ENCODE data around the gene SLC26A11. TPM values are rescaled to one million over a fixed set of nuclear protein-coding genes. Genes with fewer than 3 reads are reported as not detected.

The SLC26A11 gene
- total and polyA plus RNA-seq, 8 donors, result 2.3 to 93.3 (median 7.9) TPM

DNA sequence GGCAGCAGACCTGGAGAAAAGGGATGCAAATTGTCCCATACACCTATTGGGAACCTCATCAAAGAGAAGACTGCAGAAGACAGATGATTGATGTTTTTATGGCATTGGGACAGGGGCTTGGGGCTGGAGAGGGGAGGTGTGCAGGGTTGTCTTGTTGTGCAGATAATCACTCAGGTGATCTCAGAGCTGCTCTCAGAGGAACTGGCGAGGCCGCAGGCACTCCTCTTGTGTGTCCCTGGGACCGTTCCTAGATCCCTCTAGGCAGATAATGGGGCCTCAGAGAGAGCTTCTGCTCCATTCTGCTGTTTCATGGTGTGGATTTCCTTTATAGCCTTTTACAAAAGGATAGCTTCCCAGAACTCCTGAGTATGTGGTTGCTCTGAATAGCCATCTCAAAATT lies 42.1 kb downstream of the SLC26A11 start:
- peaks cover 34 to 61% (median 54%) of the 10 kb centered on the region in 4 donors for H3K4me1 ChIP-seq
- H3K36me3 ChIP-seq, result peaks cover 0 to 24% (median 18%) of the 10 kb centered on the region in 4 donors
- no peaks in the 10 kb centered on the region for H3K27me3 ChIP-seq
- WGBS, 5 donors, result 27 to 60% (median 47%) methylated on average over 3 of the region's 3 CpGs
- no peak for TF ChIP-seq EP300 (IDR thresholded peaks at IDR 0.05)
- peak overlapping the region; percentile 99 to 100 (median 99) for H3K27ac ChIP-seq
- intact Hi-C loops (cut with DNase I; ENCODE audit: low total_unique reads), result no loop called here
- no peaks in the 10 kb centered on the region for H3K9me3 ChIP-seq
- no peak for DNase-seq
- H3K4me3 ChIP-seq, result peak overlapping the region; percentile 84 to 96 (median 92)

DNA sequence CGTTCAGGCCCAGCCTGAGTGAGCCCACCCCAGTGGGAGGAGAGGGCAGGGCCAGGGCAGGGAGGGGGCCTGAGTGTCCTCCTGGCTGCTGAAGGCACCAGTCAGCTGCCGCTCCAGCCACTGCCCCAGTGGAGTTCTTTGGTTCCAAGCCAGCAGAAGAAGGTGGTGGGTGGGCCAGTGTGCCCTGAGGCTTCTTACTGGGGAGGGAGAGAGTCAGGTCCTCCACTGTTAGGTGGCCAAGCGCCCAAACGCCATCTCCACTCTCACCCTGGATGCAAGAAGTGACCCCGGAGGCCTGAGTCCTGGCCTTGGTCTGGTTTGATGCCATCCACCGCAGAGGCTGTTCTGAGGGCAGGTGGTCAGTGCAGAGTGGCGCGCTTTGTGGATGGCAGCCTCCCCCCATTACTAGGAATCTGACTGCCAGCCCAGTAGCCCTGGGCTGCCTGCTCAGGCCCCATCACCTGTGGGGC lies 42.6 kb downstream of the SLC26A11 start:
- Histone ChIP-seq H3K9me3 (no peaks in the 10 kb centered on the region), H3K4me3 (peak overlapping the region; percentile 38 to 90 (median 64)), H3K36me3 (peaks cover 0 to 29% (median 23%) of the 10 kb centered on the region in 4 donors), H3K4me1 (peaks cover 34 to 61% (median 54%) of the 10 kb centered on the region in 4 donors), H3K27ac (peak overlapping the region; percentile 99 to 100 (median 99)), H3K27me3 (no peaks in the 10 kb centered on the region)
- intact Hi-C loops (cut with DNase I; ENCODE audit: low total_unique reads), result no loop called here
- TF ChIP-seq EP300 (IDR thresholded peaks at IDR 0.05) (no peak), POLR2A (IDR thresholded peaks at IDR 0.05) (no peak), POLR2AphosphoS5 (IDR thresholded peaks at IDR 0.05) (no peak)
- TF ChIP-seq, protein P1, sequence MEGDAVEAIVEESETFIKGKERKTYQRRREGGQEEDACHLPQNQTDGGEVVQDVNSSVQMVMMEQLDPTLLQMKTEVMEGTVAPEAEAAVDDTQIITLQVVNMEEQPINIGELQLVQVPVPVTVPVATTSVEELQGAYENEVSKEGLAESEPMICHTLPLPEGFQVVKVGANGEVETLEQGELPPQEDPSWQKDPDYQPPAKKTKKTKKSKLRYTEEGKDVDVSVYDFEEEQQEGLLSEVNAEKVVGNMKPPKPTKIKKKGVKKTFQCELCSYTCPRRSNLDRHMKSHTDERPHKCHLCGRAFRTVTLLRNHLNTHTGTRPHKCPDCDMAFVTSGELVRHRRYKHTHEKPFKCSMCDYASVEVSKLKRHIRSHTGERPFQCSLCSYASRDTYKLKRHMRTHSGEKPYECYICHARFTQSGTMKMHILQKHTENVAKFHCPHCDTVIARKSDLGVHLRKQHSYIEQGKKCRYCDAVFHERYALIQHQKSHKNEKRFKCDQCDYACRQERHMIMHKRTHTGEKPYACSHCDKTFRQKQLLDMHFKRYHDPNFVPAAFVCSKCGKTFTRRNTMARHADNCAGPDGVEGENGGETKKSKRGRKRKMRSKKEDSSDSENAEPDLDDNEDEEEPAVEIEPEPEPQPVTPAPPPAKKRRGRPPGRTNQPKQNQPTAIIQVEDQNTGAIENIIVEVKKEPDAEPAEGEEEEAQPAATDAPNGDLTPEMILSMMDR (IDR thresholded peaks at IDR 0.05), result no peak
- DNase-seq, result peak in 1 of 2 donors; percentile 29
- whole genome bisulfite sequencing, 5 donors, result 59 to 84% (median 69%) methylated on average over 7 to 8 of the region's 8 CpGs

GRCh38 chr17:80263253-80264204 lies 43.3 kb downstream of the SLC26A11 start:
- peaks cover 0 to 36% (median 30%) of the 10 kb centered on the region in 4 donors for H3K36me3 ChIP-seq
- peak overlapping the region; percentile 99 to 100 (median 99) for H3K27ac ChIP-seq
- intact Hi-C loops (cut with DNase I; ENCODE audit: low total_unique reads), result no loop called here
- peak overlapping the region; percentile 38 to 90 (median 64) for H3K4me3 ChIP-seq
- H3K4me1 ChIP-seq, result peaks cover 34 to 61% (median 54%) of the 10 kb centered on the region in 4 donors
- 10 to 16% (median 10%) methylated on average over 10 to 19 of the region's 19 CpGs for WGBS, 5 donors
- H3K27me3 ChIP-seq, result no peaks in the 10 kb centered on the region
- peak; percentile 93 to 97 for DNase-seq
- TF ChIP-seq POLR2A (IDR thresholded peaks at IDR 0.05) (no peak), POLR2AphosphoS5 (IDR thresholded peaks at IDR 0.05) (peak; percentile 71 to 88 (median 86))
- TF ChIP-seq, protein P1 (IDR thresholded peaks at IDR 0.05), result peak in 1 of 7 experiments; percentile 20
- H3K9me3 ChIP-seq, result no peaks in the 10 kb centered on the region

DNA sequence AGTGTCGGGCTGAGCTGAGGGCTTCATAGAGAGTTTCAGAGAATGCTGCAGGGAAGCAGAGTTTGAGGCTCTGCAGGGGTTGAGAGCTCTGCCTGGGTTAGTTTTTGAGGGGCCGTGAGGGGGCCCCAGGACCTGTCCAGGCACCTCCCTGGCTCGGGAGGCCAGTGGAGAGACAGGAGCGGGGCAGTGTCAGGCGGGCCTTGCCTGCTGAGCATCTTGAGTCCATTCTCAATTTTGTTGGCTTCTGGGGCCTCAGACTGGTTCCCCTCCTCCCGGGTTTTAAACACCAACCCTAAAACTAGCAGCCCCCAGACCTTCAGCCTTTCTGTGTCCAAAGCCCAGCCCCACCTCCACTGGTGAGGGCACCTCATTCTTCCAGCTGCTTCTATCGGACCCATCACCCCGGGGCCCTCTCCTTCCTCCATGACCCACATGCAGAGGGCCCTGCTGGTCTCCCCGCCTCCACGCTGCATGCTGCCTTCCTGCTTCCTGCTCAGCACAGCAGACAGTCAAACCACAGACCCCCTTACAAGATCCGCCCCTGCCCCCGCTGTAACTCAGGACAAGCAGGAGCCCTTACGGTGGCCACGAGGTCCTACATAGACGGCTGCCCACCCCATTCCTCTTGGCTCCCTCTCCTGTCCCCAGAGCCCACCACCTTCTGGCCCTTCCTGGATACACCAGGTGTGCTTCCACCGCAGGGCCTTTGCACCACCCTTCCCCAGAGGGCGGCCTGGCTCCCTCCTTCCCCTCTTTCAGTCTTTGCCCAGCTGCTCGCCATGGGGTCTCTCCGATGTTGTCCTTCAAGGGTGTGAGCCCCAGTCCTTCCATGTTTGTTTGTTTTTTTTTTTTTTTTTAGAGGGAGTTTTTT lies 44.2 kb downstream of the SLC26A11 start:
- peak; percentile 37 to 47 for DNase-seq
- Histone ChIP-seq H3K4me3 (peak overlapping the region; percentile 38 to 90 (median 64)), H3K9me3 (no peaks in the 10 kb centered on the region), H3K36me3 (peaks cover 9 to 45% (median 39%) of the 10 kb centered on the region in 4 donors), H3K4me1 (peaks cover 34 to 59% (median 51%) of the 10 kb centered on the region in 4 donors), H3K27ac (peak overlapping the region; percentile 3 to 100 (median 99)), H3K27me3 (no peaks in the 10 kb centered on the region)
- intact Hi-C loops (cut with DNase I; ENCODE audit: low total_unique reads), result no loop called here
- 62 to 73% (median 69%) methylated on average over 19 of the region's 19 CpGs for WGBS, 5 donors
- TF ChIP-seq EP300 (IDR thresholded peaks at IDR 0.05), result no peak
- TF ChIP-seq POLR2AphosphoS5 (IDR thresholded peaks at IDR 0.05), result no peak
- no peak for TF ChIP-seq POLR2A (IDR thresholded peaks at IDR 0.05)
- TF ChIP-seq, protein P1 (IDR thresholded peaks at IDR 0.05), result no peak

All from stomach (tissue), 9 donors.